Ishikawa (cell line): Measurements from ENCODE around the gene PTPRD.

Experiments used
- CEBPB ChIP-seq: IDR thresholded peaks from 2 replicates; pipeline ENCODE4 v1.6.1; 2012
- CREB1 ChIP-seq: IDR thresholded peaks from 2 replicates; pipeline ENCODE4 v1.6.1; 2012; ENCODE audit warnings: low read depth
- EGR1 ChIP-seq: IDR thresholded peaks from 2 replicates; pipeline ENCODE4 v1.6.1; 2012
- EP300 ChIP-seq: IDR thresholded peaks from 2 replicates; pipeline ENCODE4 v1.6.1; 2012; ENCODE audit warnings: borderline replicate concordance
- FOXM1 ChIP-seq: IDR thresholded peaks from 2 replicates; pipeline ENCODE4 v1.6.1; 2012; ENCODE audit warnings: low read depth, borderline replicate concordance
- NFIC ChIP-seq: IDR thresholded peaks from 2 replicates; pipeline ENCODE4 v1.6.1; 2012
- RAD21 ChIP-seq: IDR thresholded peaks from 2 replicates; pipeline ENCODE4 v1.6.1; 2012; ENCODE audit warnings: low read depth
- REST ChIP-seq: IDR thresholded peaks from 2 replicates; pipeline ENCODE4 v1.6.1; 2012; ENCODE audit warnings: low read depth, mild to moderate bottlenecking
- TAF1 ChIP-seq: IDR thresholded peaks from 2 replicates; pipeline ENCODE4 v1.6.1; 2012; ENCODE audit warnings: low read depth, mild to moderate bottlenecking
- TCF12 ChIP-seq: IDR thresholded peaks from 2 replicates; pipeline ENCODE4 v1.6.1; 2012; ENCODE audit warnings: low read depth
- TEAD4 ChIP-seq: IDR thresholded peaks from 2 replicates; pipeline ENCODE4 v1.6.1; 2012
- YY1 ChIP-seq: IDR thresholded peaks from 2 replicates; pipeline ENCODE4 v1.6.1; 2012; ENCODE audit warnings: low read depth
- ZBTB7A ChIP-seq: IDR thresholded peaks from 2 replicates; pipeline ENCODE4 v1.6.1; 2012; ENCODE audit warnings: low read depth
- TF ChIP-seq, protein P1 (sequence below): IDR thresholded peaks from 2 replicates; pipeline ENCODE4 v1.6.1; 2012
- TF ChIP-seq, protein P2 (sequence below): IDR thresholded peaks from 2 replicates; pipeline ENCODE4 v1.6.1; 2012

PTPRD gene

GRCh38 chr9:8531826-8532415, 2080.9 kb downstream of the PTPRD start:
- no peak for TF ChIP-seq TCF12
- no peak for TF ChIP-seq YY1
- TF ChIP-seq CREB1: no peak
- no peak for TF ChIP-seq REST

DNA sequence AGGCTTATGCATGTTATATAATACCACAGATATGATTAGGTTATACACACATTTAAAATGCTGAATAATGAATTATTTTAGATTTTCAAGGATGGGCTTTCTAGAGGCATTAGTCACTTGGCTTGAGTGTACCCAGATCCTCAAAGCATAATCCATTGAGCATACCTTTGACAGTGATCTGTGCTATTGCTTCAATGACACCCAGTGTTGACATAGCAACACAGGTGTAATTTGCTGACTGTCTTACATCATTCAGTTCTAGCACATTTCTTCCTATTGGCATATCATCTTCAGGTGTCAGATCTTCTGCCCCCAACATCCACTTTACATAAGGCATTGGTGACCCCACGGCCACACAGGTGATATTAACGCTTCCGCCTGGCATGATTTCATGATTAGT, 2091.7 kb downstream of the PTPRD start:
- TF ChIP-seq RAD21 (no peak), TEAD4 (no peak), CEBPB (no peak), FOXM1 (no peak), REST (no peak), EP300 (no peak), TAF1 (no peak), CREB1 (no peak), NFIC (no peak), YY1 (no peak), ZBTB7A (no peak), EGR1 (no peak), TCF12 (no peak)
- TF ChIP-seq, protein P1, sequence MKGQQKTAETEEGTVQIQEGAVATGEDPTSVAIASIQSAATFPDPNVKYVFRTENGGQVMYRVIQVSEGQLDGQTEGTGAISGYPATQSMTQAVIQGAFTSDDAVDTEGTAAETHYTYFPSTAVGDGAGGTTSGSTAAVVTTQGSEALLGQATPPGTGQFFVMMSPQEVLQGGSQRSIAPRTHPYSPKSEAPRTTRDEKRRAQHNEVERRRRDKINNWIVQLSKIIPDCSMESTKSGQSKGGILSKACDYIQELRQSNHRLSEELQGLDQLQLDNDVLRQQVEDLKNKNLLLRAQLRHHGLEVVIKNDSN: no peak
- TF ChIP-seq, protein P2, sequence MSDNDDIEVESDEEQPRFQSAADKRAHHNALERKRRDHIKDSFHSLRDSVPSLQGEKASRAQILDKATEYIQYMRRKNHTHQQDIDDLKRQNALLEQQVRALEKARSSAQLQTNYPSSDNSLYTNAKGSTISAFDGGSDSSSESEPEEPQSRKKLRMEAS: no peak

DNA sequence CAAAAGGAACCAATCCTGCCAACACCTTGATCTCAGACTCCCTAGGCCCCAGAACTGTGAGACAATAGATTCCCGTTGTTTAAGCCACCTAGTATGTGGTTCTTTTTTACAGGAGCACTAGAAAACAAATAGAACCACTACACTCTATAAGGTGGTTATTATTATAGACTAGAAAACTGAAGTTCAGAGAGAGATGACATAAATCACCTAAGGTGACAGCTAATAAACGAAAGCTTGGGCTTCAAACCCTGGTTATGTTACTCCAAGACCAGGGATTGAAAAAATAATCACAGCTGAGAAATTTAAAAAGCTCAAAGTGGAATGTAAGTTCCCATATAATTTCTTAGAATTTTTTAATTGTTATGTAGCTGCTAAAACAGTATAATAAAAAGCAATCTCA, 2097.1 kb downstream of the PTPRD start:
- no peak for TF ChIP-seq CEBPB
- TF ChIP-seq, protein P2: no peak
- TF ChIP-seq TAF1: no peak
- TF ChIP-seq EGR1: no peak
- TF ChIP-seq TEAD4: no peak
- no peak for TF ChIP-seq YY1
- no peak for TF ChIP-seq NFIC
- no peak for TF ChIP-seq TCF12
- no peak for TF ChIP-seq EP300
- no peak for TF ChIP-seq RAD21
- TF ChIP-seq, protein P1: no peak
- TF ChIP-seq ZBTB7A: no peak
- TF ChIP-seq REST: no peak
- no peak for TF ChIP-seq CREB1
- TF ChIP-seq FOXM1: no peak

DNA sequence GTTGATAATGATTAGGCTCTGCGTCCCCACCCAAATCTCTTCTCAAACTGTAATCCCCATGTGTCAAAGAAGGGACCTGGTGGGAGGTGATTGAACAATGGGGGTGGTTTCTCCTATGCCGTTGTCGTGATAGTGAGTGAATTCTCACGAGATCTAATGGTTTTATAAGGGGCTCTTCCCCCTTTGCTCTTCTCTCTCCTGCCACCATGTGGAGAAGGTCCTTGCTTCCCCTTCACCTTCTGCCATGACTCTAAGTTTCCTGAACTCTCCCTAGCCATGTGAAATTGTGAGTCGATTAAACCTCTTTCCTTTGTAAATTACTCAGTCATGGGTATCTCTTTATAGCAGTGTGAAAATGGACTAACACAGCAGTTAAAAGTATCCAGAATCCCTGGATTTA, 2098.0 kb downstream of the PTPRD start:
- TF ChIP-seq FOXM1 (no peak), CEBPB (no peak), TCF12 (no peak), TAF1 (no peak), EGR1 (no peak), TEAD4 (no peak), EP300 (no peak), RAD21 (no peak), REST (no peak), YY1 (no peak)
